ENCODE measurements around the gene SLFN12.
A peak's percentile ranks its signal among the peaks of the same experiment; 100 is the strongest.

DNA sequence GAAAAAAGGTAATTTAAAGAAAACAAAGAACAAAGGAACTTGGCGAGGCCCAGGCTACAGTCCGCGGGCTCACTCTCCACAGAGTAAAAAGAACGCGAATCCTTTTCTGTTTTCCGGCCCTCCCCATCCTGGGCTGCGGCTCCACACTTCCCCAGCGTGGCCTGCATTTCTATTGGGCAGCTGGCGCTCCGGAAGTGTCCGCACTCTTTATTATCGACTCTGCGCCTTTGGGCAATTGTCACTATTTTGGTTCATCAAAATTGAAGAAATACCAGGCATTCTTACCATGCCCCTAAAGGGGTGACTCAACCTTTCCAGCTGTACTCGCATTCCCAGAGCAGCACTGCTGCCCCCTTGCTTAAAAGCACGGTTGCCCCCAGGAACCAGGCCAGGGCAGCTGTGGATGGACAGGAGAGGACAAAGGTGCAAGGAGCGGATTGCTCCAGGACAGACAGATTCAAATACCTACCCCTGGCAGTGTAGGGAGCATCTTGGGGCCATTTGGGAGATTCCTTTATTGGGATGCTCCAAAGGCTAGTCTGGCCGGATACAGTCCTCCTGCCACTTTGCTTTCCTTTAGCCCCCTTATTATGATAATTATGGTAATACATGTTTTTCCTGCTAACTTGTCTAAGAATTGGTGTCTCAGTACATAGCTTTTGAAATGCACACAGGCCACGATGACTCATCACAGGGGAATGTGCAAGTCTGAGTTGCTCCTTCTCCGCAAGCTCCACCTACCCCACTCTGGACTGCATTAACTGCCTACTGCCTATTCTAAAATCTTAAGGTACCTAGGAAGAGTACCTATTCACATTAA is 985 bp upstream of the SLFN12 start:
- TF ChIP-seq, protein P1, sequence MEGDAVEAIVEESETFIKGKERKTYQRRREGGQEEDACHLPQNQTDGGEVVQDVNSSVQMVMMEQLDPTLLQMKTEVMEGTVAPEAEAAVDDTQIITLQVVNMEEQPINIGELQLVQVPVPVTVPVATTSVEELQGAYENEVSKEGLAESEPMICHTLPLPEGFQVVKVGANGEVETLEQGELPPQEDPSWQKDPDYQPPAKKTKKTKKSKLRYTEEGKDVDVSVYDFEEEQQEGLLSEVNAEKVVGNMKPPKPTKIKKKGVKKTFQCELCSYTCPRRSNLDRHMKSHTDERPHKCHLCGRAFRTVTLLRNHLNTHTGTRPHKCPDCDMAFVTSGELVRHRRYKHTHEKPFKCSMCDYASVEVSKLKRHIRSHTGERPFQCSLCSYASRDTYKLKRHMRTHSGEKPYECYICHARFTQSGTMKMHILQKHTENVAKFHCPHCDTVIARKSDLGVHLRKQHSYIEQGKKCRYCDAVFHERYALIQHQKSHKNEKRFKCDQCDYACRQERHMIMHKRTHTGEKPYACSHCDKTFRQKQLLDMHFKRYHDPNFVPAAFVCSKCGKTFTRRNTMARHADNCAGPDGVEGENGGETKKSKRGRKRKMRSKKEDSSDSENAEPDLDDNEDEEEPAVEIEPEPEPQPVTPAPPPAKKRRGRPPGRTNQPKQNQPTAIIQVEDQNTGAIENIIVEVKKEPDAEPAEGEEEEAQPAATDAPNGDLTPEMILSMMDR (IDR thresholded peaks at IDR 0.05): no peak
- no peak for TF ChIP-seq POLR2A (IDR thresholded peaks at IDR 0.05)
- TF ChIP-seq POLR2AphosphoS5 (IDR thresholded peaks at IDR 0.05): peak in 2 of 3 donors; percentile 11 to 42

Measured in breast epithelium (tissue), 3 donors.